HG03558 (cell line): ENCODE measurements around the gene COL7A1.
A peak's percentile ranks its signal among the peaks of the same experiment; 100 is the strongest.

ENCODE experiments used
- ATAC-seq: cut with Tn5 transposase; IDR thresholded peaks from one replicate; pipeline ENCODE4 v1.9.1; 2021; ENCODE audit warnings: moderate number of reproducible peaks; ENCODE audit not compliant: unreplicated experiment; ENCODE audit errors: extremely low read depth

The COL7A1 gene

GRCh38 chr3:48595075-48595525 is at the start of gene COL7A1:
TSS of gene COL7A1 (minus strand) at chr3:48595329. CDS start at chr3:48595159, 170 bp downstream.
- ATAC-seq: no peak

- no peak for ATAC-seq
These were observed 47.5 kb upstream of the COL7A1 start for GRCh38 chr3:48642605-48643004.

GRCh38 chr3:48641396-48641795 is 46.3 kb upstream of the COL7A1 start:
- no peak for ATAC-seq

- no peak for ATAC-seq
These were observed 44.9 kb upstream of the COL7A1 start for GRCh38 chr3:48639944-48640606.

GRCh38 chr3:48637305-48637704 is 42.2 kb upstream of the COL7A1 start:
- ATAC-seq: no peak

GRCh38 chr3:48636149-48636655 is 41.1 kb upstream of the COL7A1 start:
- no peak for ATAC-seq

GRCh38 chr3:48635222-48636021 is 40.3 kb upstream of the COL7A1 start, which contains the start of gene SLC26A6:
TSS of gene SLC26A6 (minus strand) at chr3:48635461. CDS start at chr3:48635393, 68 bp downstream.
- peak; percentile 63 for ATAC-seq

GRCh38 chr3:48634661-48635221 is 39.6 kb upstream of the COL7A1 start:
- peak; percentile 8 for ATAC-seq

- ATAC-seq: no peak
These were observed 38.6 kb upstream of the COL7A1 start for GRCh38 chr3:48633743-48634142.

- no peak for ATAC-seq
These were observed 38.1 kb upstream of the COL7A1 start for GRCh38 chr3:48633256-48633655.

GRCh38 chr3:48631516-48632448 is 36.7 kb upstream of the COL7A1 start:
- ATAC-seq: no peak

- ATAC-seq: no peak
These were observed 35.7 kb upstream of the COL7A1 start for GRCh38 chr3:48630833-48631232.

GRCh38 chr3:48630407-48630806 is 35.3 kb upstream of the COL7A1 start:
- ATAC-seq: no peak

GRCh38 chr3:48629894-48630293 is 34.8 kb upstream of the COL7A1 start:
- no peak for ATAC-seq

GRCh38 chr3:48628277-48629017 is 33.3 kb upstream of the COL7A1 start:
- ATAC-seq: no peak

GRCh38 chr3:48625600-48625999 is 30.5 kb upstream of the COL7A1 start:
- no peak for ATAC-seq

GRCh38 chr3:48624767-48625166 is 29.6 kb upstream of the COL7A1 start:
- ATAC-seq: no peak

GRCh38 chr3:48623851-48624547 is 28.9 kb upstream of the COL7A1 start:
- no peak for ATAC-seq

- no peak for ATAC-seq
These were observed 26.3 kb upstream of the COL7A1 start, which contains the start of gene TMEM89 for GRCh38 chr3:48621461-48621869. TSS of gene TMEM89 (minus strand) at chr3:48621769. CDS start at chr3:48621756, 13 bp downstream.
